Measurements from ENCODE around the gene STK26. TPM values are rescaled to one million over a fixed set of nuclear protein-coding genes. Genes with fewer than 3 reads are reported as not detected.
"Not testable (repeated sequence)": the region's sequence is repeated elsewhere in the genome, so short reads cannot be mapped to it uniquely, and the experiment has no call there.

STK26 gene
- total RNA-seq, 6 experiments from 2014 or later: 1.2 to 16.8 (median 14.5) TPM

DNA sequence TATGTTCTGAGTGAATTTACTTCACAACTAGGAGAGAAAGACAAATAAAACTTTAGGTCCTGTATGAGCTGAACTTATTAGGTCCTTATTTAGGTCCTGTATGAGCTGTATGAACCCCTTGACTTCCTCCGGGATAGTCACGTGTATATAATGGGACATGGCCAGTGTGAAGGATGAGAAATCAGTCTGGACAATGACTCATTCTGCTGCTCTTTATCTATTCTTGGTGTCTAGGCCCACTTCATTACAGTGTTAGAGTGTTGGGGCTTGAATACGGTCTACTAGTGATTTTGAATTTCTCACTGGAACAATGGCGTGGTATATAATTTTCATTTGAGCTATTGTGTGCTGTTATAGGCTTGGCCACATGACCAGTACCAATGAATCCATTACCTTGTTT is 21.9 kb downstream of the STK26 start:
- no peak overlapping the region for H3K27ac Mint-ChIP-seq
- H3K9me3 Mint-ChIP-seq: no peaks in the 10 kb centered on the region
- TF ChIP-seq, protein P1, sequence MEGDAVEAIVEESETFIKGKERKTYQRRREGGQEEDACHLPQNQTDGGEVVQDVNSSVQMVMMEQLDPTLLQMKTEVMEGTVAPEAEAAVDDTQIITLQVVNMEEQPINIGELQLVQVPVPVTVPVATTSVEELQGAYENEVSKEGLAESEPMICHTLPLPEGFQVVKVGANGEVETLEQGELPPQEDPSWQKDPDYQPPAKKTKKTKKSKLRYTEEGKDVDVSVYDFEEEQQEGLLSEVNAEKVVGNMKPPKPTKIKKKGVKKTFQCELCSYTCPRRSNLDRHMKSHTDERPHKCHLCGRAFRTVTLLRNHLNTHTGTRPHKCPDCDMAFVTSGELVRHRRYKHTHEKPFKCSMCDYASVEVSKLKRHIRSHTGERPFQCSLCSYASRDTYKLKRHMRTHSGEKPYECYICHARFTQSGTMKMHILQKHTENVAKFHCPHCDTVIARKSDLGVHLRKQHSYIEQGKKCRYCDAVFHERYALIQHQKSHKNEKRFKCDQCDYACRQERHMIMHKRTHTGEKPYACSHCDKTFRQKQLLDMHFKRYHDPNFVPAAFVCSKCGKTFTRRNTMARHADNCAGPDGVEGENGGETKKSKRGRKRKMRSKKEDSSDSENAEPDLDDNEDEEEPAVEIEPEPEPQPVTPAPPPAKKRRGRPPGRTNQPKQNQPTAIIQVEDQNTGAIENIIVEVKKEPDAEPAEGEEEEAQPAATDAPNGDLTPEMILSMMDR (IDR thresholded peaks at IDR 0.05): no peak
- no peak overlapping the region for H3K4me3 Mint-ChIP-seq
- H3K36me3 Mint-ChIP-seq (ENCODE audit: low read depth): no peaks in the 10 kb centered on the region
- no peaks in the 10 kb centered on the region for H3K27me3 Mint-ChIP-seq (ENCODE audit: insufficient read depth)
- no peak for DNase-seq
- peaks cover 18% of the 10 kb centered on the region; the same call in 1 of the 2 replicates for H3K4me1 Mint-ChIP-seq (ENCODE audit: low read depth)

DNA sequence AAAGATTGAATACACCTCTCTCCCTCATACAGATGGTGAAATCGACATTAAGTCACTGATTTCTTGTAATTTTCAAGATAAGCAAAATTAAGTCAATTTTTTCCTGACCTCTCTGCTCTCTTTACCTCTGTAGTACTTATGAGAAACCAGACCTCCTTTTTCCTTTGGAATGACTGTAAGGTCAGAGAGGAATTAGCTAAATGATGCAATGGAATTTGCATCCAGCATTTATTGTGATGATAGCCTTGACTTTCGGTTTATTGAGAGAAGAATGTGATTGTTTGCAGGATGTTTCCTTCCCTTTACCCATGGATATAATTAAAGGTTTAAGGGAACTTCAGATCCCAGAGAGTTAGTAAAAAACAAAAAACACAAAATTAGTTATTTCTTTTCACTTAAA is 22.4 kb downstream of the STK26 start:
- Mint-ChIP-seq H3K4me3 (no peak overlapping the region), H3K27ac (no peak overlapping the region), H3K27me3 (ENCODE audit: insufficient read depth) (no peaks in the 10 kb centered on the region), H3K9me3 (no peaks in the 10 kb centered on the region), H3K4me1 (ENCODE audit: low read depth) (peaks cover 18% of the 10 kb centered on the region; the same call in 1 of the 2 replicates), H3K36me3 (ENCODE audit: low read depth) (no peaks in the 10 kb centered on the region)
- TF ChIP-seq, protein P1 (IDR thresholded peaks at IDR 0.05): no peak
- no peak for DNase-seq

DNA sequence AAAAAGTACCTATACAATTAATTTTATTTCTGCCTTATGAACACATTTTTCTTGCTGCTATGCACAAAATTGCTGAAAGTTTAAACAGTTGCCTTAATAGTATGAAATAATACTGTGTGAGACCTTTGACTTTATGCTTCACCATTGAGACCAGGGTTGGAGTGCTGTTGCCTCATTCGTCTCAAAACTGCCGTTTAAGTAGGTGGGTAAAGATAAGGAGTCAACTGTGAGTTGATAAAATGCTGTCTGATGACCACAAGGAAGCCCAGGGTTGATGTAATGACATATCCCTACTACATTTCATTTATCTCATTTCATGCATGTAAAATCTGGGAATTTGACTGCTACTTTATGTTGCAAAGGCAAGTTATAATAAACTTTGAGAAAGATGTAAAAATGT is 23.4 kb downstream of the STK26 start:
- TF ChIP-seq, protein P1 (IDR thresholded peaks at IDR 0.05): no peak
- no peak overlapping the region for H3K4me3 Mint-ChIP-seq
- H3K27ac Mint-ChIP-seq: no peak overlapping the region
- DNase-seq: no peak
- H3K27me3 Mint-ChIP-seq (ENCODE audit: insufficient read depth): no peaks in the 10 kb centered on the region
- H3K36me3 Mint-ChIP-seq (ENCODE audit: low read depth): no peaks in the 10 kb centered on the region
- H3K9me3 Mint-ChIP-seq: no peaks in the 10 kb centered on the region
- peaks cover 10% of the 10 kb centered on the region; the same call in 1 of the 2 replicates for H3K4me1 Mint-ChIP-seq (ENCODE audit: low read depth)

DNA sequence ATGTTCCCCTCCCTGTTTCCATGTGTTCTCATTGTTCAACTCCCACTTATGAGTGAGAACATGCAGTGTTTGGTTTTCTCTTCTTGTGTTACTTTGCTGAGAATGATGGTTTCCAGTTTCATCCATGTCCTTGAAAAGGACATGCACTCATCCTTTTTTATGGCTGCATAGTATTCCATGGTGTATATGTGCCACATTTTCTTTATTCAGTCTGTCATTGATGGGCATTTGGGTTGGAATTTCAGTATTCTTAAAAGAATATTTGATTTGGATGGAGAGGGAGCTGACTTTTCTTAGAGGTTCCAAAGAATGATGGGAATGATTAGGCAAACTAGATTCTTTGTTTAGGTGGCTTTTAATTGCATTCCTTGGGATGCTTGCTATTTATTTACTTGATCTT is 28.7 kb downstream of the STK26 start:
- H3K27ac Mint-ChIP-seq; H3K4me3 Mint-ChIP-seq; H3K36me3 Mint-ChIP-seq (ENCODE audit: low read depth); H3K4me1 Mint-ChIP-seq (ENCODE audit: low read depth); DNase-seq; H3K9me3 Mint-ChIP-seq; H3K27me3 Mint-ChIP-seq (ENCODE audit: insufficient read depth): not testable (repeated sequence)

DNA sequence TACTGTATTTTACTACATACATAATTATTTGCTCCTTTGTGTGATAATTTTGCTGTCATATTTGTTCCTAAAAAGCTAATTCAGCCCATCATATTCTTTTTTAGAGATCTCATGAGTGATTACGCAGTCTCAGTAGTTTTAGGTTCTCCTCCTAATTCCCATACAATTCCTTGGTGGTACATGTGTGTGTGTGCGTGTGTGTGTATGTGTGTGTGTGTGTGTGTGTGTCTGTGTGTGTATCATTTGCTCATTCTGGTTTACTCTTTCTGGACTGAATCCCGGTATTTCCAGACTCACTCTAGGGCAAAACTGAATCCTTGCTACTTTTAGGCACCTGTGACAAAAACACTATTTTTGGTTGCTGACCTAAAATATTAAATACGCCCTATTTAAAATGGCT is 34.9 kb downstream of the STK26 start:
- TF ChIP-seq, protein P1 (IDR thresholded peaks at IDR 0.05): no peak
- no peak for DNase-seq
- no peak overlapping the region for H3K27ac Mint-ChIP-seq
- H3K4me3 Mint-ChIP-seq: no peak overlapping the region
- no peaks in the 10 kb centered on the region for H3K27me3 Mint-ChIP-seq (ENCODE audit: insufficient read depth)
- H3K36me3 Mint-ChIP-seq (ENCODE audit: low read depth): no peaks in the 10 kb centered on the region
- H3K4me1 Mint-ChIP-seq (ENCODE audit: low read depth): no peaks in the 10 kb centered on the region; the same call in 1 of the 2 replicates
- no peaks in the 10 kb centered on the region for H3K9me3 Mint-ChIP-seq

DNA sequence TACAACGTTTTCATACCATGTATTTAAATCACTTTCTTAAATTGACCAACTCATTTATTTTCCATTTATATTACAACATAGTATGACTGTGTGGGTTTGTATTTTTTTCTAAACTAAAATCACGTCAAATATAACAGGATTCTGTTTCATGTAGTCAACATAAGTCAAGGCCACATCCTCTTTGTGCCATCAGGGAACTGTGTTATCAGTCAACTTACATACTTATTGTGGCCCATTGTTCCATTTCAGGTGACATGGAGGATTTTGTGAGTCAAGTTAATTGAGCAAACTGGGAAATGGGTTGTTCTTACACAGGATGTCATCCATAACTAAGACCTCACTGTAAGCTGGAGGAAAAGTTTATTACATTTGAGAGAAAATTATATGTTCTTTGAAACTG is 35.9 kb downstream of the STK26 start:
- no peak overlapping the region for H3K27ac Mint-ChIP-seq

More for the DNA sequence above, 35.9 kb downstream of the STK26 start:
- Mint-ChIP-seq H3K36me3 (ENCODE audit: low read depth) (no peaks in the 10 kb centered on the region), H3K4me1 (ENCODE audit: low read depth) (no peaks in the 10 kb centered on the region; the same call in 1 of the 2 replicates), H3K27me3 (ENCODE audit: insufficient read depth) (no peaks in the 10 kb centered on the region), H3K4me3 (no peak overlapping the region), H3K9me3 (no peaks in the 10 kb centered on the region)
- TF ChIP-seq, protein P1 (IDR thresholded peaks at IDR 0.05): no peak
- DNase-seq: no peak

All from HFFc6 (cell line).